Uterus (tissue), 4 donors: ENCODE results near the gene ADAMTSL5. TPM values are rescaled to one million over a fixed set of nuclear protein-coding genes. Genes with fewer than 3 reads are reported as not detected.
A peak's percentile ranks its signal among the peaks of the same experiment; 100 is the strongest.

Experiments
- DNase-seq, 2 donors: peaks; one replicate each; pipeline ENCODE4 v3.0.0-alpha.2; 2019 to 2020
- H3K27ac ChIP-seq, 2 donors: fragments of 200-600 bp; sonication (generic); 1 replicate in 1 of 2; 2 replicates in 1 of 2; pipeline ENCODE4 v1.5.1; 2016 to 2018
- H3K27me3 ChIP-seq, 2 donors: fragments of 200-600 bp; sonication (generic); one replicate each; pipeline ENCODE4 v1.5.1; 2018 to 2019; ENCODE audit warnings: control low read depth in 1 of 2
- H3K36me3 ChIP-seq, 2 donors: fragments of 200-600 bp; sonication (generic); one replicate each; pipeline ENCODE4 v1.5.1; 2019; ENCODE audit warnings: control low read depth in 1 of 2
- H3K4me1 ChIP-seq, 2 donors: fragments of 200-600 bp; sonication (generic); one replicate each; pipeline ENCODE4 v1.5.1; 2018 to 2019; ENCODE audit warnings: control low read depth in 1 of 2
- H3K4me3 ChIP-seq, 2 donors: fragments of 200-600 bp; sonication (generic); 1 replicate in 1 of 2; 2 replicates in 1 of 2; pipeline ENCODE4 v1.5.1; 2018 to 2019; ENCODE audit warnings: mild to moderate bottlenecking in 1 of 2
- H3K9me3 ChIP-seq, 2 donors: fragments of 200-600 bp; sonication (generic); one replicate each; pipeline ENCODE4 v1.5.1; 2019; ENCODE audit warnings: control low read depth in 1 of 2
- POLR2A ChIP-seq, 2 donors: fragments of 450-650 bp; IDR thresholded peaks; one replicate each; pipeline ENCODE4 v1.6.1; 2016; ENCODE audit warnings: antibody characterized with exemption in 2 of 2, mild to moderate bottlenecking in 1 of 2, moderate library complexity in 1 of 2
- intact Hi-C: fragments of 100-400 bp; cut with DNase I; formaldehyde crosslinking; loops from one replicate; pipeline ENCODE4 v1.15.1; 2023; ENCODE audit warnings: low total_unique reads
- total RNA-seq, 4 donors: library from RNA; depleted of rRNA in 3 of 4; stranded (reverse); fragments of >200 nt in 3 of 4; gene quantifications; one replicate each; pipeline versions ENCODE4 v1.1.0 to v1.2.4, GENCODE V29; 2014 to 2023
- TF ChIP-seq, protein P1 (sequence below), 4 experiments: fragments of 200-600 bp in 2 of 4; fragments of 450-650 bp in 2 of 4; sonication (generic) in 2 of 4; IDR thresholded peaks; one replicate each; pipeline ENCODE4 v1.5.1; 2016 to 2019; ENCODE audit warnings: antibody characterized with exemption in 4 of 4, mild to moderate bottlenecking in 2 of 4, moderate library complexity in 1 of 4
- donor health status: DM: yes; HTN: yes; CAD: no.

Gene ADAMTSL5, protein sequence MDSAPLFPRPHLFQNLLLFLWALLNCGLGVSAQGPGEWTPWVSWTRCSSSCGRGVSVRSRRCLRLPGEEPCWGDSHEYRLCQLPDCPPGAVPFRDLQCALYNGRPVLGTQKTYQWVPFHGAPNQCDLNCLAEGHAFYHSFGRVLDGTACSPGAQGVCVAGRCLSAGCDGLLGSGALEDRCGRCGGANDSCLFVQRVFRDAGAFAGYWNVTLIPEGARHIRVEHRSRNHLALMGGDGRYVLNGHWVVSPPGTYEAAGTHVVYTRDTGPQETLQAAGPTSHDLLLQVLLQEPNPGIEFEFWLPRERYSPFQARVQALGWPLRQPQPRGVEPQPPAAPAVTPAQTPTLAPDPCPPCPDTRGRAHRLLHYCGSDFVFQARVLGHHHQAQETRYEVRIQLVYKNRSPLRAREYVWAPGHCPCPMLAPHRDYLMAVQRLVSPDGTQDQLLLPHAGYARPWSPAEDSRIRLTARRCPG
- total RNA-seq = 10 to 100 TPM in 3 of 4 donors, 1 to 10 TPM in 1; 3.5 to 39.4 (median 12.6) TPM

DNA sequence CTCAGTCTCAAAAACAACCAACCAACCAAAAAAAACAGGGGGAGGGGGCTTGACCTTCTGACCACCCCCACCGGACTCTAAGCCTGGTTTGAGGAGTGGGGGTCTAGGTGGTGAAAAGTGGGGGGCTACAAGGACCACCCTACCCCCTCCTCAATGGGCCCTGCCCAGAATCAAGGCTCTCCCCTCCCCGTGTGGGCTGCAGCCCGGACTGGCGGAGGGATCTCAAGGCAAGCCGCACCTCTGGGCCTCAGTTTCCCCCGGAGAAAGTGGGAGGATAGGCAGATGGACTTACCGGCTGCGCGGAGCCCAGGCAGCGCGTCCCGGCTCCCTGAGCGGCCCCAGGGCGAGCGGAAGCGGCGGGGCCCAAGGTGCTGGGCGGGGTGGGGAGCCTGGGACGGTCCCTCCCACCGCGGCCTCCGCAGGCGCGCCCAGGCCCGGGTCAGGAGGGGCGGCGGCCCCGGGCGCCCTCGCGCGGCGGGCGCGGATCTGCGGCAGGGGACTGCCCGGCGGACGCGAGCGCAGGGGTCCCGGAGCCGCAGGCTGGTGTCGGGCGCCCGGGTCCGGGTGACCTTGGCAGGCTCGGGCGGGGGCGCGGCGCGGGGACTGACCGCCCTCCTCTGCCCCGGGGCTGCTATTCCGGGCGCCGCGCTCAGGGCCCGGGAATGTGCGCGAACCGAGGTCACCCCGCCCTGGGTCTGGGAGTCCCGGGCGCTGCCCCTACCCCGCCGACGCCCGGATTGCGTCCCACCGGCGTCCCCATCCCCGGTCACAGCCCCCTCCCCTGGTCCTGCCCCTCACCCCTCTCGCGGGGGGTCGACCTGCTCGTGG lies at the start of gene ADAMTSL5:
TSS of gene ADAMTSL5 (minus strand) at position 349 of the 828 bp plus-strand sequence. CDS start 2,076 bp downstream, outside the sequence.
- intact Hi-C loops = no loop called here
- DNase-seq = peak; percentile 69 to 72
- no peaks in the 10 kb centered on the region for H3K4me1 ChIP-seq
- peak within 1 kb of the TSS; percentile 91 for H3K27ac ChIP-seq
- TF ChIP-seq, protein P1, sequence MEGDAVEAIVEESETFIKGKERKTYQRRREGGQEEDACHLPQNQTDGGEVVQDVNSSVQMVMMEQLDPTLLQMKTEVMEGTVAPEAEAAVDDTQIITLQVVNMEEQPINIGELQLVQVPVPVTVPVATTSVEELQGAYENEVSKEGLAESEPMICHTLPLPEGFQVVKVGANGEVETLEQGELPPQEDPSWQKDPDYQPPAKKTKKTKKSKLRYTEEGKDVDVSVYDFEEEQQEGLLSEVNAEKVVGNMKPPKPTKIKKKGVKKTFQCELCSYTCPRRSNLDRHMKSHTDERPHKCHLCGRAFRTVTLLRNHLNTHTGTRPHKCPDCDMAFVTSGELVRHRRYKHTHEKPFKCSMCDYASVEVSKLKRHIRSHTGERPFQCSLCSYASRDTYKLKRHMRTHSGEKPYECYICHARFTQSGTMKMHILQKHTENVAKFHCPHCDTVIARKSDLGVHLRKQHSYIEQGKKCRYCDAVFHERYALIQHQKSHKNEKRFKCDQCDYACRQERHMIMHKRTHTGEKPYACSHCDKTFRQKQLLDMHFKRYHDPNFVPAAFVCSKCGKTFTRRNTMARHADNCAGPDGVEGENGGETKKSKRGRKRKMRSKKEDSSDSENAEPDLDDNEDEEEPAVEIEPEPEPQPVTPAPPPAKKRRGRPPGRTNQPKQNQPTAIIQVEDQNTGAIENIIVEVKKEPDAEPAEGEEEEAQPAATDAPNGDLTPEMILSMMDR (IDR thresholded peaks at IDR 0.05) = peak in 2 of 4 experiments; percentile 7 to 39
- peak in 1 of 2 donors; percentile 40 for TF ChIP-seq POLR2A (IDR thresholded peaks at IDR 0.05)
- no peaks in the 10 kb centered on the region for H3K27me3 ChIP-seq
- H3K36me3 ChIP-seq = no peaks in the 10 kb centered on the region
- peak within 1 kb of the TSS; percentile 52 to 53 for H3K4me3 ChIP-seq
- no peaks in the 10 kb centered on the region for H3K9me3 ChIP-seq

DNA sequence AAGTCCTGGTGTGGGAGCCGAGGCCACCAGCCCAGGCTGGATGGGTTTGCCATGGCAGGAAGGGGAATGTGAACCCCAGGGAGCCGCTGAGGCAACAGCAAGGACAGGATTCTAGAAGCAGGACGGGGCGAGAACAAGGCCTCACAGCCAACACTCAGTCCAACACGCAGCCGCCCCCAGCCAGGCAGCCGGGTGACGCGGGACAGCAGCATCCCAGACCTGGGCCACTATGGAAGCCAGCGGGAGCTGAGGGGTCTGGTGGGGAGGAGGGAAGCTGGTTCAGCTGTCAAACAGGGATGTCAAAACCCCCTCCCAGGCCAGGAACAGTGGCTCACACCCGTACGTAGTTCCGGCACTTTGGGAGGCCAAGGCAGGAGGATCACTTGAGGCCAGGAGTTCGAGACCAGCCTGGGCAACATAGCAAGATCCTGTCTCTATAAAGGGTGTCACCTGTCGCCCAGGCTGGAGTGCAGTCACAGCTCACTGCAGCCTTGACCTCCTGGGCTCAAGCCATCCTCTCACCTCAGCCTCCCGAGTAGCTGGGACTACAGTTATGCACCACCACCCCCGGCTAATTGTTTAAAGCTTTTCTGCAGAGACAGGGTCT lies 48.5 kb upstream of the ADAMTSL5 start:
- H3K9me3 ChIP-seq = no peaks in the 10 kb centered on the region
- DNase-seq = no peak
- H3K4me1 ChIP-seq = peaks cover 0 to 9% of the 10 kb centered on the region in 2 donors
- no peak overlapping the region for H3K27ac ChIP-seq
- H3K27me3 ChIP-seq = no peaks in the 10 kb centered on the region
- intact Hi-C loops = no loop called here
- TF ChIP-seq POLR2A (IDR thresholded peaks at IDR 0.05) = no peak
- H3K36me3 ChIP-seq = no peaks in the 10 kb centered on the region
- no peak overlapping the region for H3K4me3 ChIP-seq

DNA sequence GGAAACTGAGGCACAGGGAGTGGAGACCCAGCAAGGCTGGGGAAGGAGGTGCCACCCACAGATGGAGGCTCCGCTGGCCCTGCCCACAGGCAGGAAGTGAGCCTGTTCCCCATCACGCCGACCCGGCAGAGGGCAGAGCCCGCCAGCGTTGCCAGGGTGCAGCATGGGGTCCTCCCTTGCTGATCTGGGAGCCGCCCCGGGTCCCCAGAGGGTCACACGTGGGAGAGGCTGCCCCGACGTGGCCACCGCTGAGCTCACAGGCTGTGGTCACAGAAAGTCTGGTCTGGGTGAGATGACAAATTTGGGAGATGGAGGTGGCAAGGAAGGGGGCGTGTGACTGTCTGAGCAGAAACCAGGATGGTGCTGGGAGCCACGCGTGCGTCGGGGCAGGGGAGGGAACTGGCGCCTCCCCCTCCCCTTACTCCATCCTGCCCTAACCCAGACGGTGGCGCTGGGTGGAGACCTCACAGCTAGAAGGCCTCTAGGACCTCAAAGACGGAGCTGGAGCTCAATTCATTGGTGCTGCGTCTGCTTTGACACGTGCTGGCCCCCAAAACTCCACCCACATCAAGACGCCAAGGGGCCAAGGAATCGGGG lies 47.6 kb upstream of the ADAMTSL5 start:
- no peaks in the 10 kb centered on the region for H3K36me3 ChIP-seq
- H3K4me3 ChIP-seq = no peak overlapping the region
- TF ChIP-seq, protein P1 (IDR thresholded peaks at IDR 0.05) = no peak
- TF ChIP-seq POLR2A (IDR thresholded peaks at IDR 0.05) = no peak
- H3K27me3 ChIP-seq = no peaks in the 10 kb centered on the region
- H3K27ac ChIP-seq = no peak overlapping the region
- H3K4me1 ChIP-seq = peaks cover 0 to under 1% of the 10 kb centered on the region in 2 donors
- intact Hi-C loops = no loop called here
- DNase-seq = no peak
- H3K9me3 ChIP-seq = no peaks in the 10 kb centered on the region

DNA sequence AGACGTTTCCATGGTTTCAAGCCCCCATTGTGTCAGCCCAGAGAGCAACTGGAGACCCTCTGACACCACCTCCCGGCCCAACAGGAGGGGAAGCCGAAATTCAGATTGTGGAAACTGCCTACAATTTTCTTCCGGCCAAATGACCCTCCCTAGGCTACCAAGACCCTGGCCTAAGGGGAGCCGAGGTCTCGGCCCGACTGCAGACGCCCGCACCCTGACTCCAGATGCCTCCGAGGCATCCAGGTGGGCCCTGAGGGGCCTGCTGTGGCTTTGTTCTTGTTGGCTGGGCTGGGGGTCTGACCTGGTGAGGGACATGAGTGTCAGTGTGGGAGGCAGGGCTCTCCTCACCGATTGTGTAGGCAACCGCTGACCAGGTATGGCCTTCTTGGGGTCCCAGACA lies 45.7 kb upstream of the ADAMTSL5 start:
- intact Hi-C loops = no loop called here
- Histone ChIP-seq H3K36me3 (no peaks in the 10 kb centered on the region), H3K9me3 (no peaks in the 10 kb centered on the region), H3K4me3 (no peak overlapping the region), H3K27ac (no peak overlapping the region), H3K4me1 (no peaks in the 10 kb centered on the region), H3K27me3 (no peaks in the 10 kb centered on the region)
- TF ChIP-seq POLR2A (IDR thresholded peaks at IDR 0.05) = no peak
- TF ChIP-seq, protein P1 (IDR thresholded peaks at IDR 0.05) = no peak
- DNase-seq = no peak

DNA sequence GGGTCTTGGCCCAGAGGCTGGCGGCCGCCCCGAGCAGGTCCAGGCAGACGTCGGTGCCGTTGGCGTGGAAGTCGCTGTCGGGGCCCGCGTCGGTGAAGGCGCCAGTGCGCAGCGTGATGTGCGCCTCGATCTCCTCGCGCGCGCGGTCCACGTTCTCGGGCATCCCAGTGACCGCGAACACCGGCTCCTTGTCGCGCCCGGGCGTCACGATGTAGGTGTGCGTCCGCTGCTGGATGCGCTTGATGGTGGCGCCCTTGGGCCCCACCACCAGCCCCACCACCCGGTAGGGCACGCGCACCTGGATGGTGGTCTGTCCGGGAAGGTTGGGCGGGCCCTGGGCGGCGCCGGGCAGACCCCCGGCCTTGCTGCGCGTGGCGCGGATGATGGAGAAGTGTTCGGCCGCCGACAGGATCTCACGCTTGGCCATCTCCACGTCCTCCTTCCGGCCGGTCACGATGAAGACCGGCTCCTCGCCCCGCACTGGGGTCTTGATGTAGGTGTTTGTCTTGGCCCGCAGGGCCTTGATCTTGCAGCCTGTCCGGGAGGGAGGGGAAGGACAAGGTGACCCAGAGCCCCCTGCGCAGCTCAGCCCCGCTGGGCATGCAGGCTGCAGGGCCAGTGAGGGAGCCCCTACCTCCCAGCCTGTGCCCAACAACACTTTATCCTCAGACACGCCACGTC lies 43.7 kb upstream of the ADAMTSL5 start:
- Histone ChIP-seq H3K4me3 (no peak overlapping the region), H3K27ac (no peak overlapping the region), H3K27me3 (no peaks in the 10 kb centered on the region), H3K36me3 (no peaks in the 10 kb centered on the region), H3K9me3 (no peaks in the 10 kb centered on the region), H3K4me1 (no peaks in the 10 kb centered on the region)
- TF ChIP-seq, protein P1 (IDR thresholded peaks at IDR 0.05) = no peak
- no peak for TF ChIP-seq POLR2A (IDR thresholded peaks at IDR 0.05)
- intact Hi-C loops = no loop called here
- DNase-seq = no peak
